Trophoblast cell (in vitro differentiated cells and primary cell): ENCODE measurements around the gene WNT4.
"Not testable (repeated sequence)": the region's sequence is repeated elsewhere in the genome, so short reads cannot be mapped to it uniquely, and the experiment has no call there.

ENCODE experiments used
- DNase-seq, 2 donors: peaks; one replicate each; pipeline ENCODE4 v3.0.0-alpha.2; 2016
- H2AFZ ChIP-seq: 2 replicates; pipeline ENCODE4 v1.6.1; 2013; ENCODE audit warnings: low read length, moderate library complexity, mild to moderate bottlenecking; ENCODE audit not compliant: insufficient read depth, poor library complexity
- H2AK5ac ChIP-seq: 2 replicates; pipeline ENCODE4 v1.6.1; 2013; ENCODE audit warnings: mild to moderate bottlenecking, low read length
- H2BK120ac ChIP-seq: 2 replicates; pipeline ENCODE4 v1.6.1; 2013; ENCODE audit warnings: low read length, mild to moderate bottlenecking, moderate library complexity; ENCODE audit not compliant: insufficient read depth, poor library complexity
- H2BK12ac ChIP-seq: 2 replicates; pipeline ENCODE4 v1.6.1; 2013; ENCODE audit warnings: mild to moderate bottlenecking, low read length, moderate library complexity
- H2BK5ac ChIP-seq: 2 replicates; pipeline ENCODE4 v1.6.1; 2013; ENCODE audit warnings: low read length, low read depth, moderate library complexity, mild to moderate bottlenecking; ENCODE audit not compliant: poor library complexity
- H3K14ac ChIP-seq: 2 replicates; pipeline ENCODE4 v1.6.1; 2013; ENCODE audit warnings: mild to moderate bottlenecking, low read length
- H3K18ac ChIP-seq: 2 replicates; pipeline ENCODE4 v1.6.1; 2013; ENCODE audit warnings: mild to moderate bottlenecking, low read length
- H3K23ac ChIP-seq: 2 replicates; pipeline ENCODE4 v1.6.1; 2013; ENCODE audit warnings: low read length
- H3K27ac ChIP-seq: 2 replicates; pipeline ENCODE4 v1.5.1; 2013; ENCODE audit warnings: low read depth, mild to moderate bottlenecking, inconsistent platforms, low read length, moderate library complexity
- H3K27me3 ChIP-seq: 2 replicates; pipeline ENCODE4 v1.6.1; 2013; ENCODE audit warnings: inconsistent platforms, mild to moderate bottlenecking, low read length, moderate library complexity; ENCODE audit not compliant: insufficient read depth
- H3K36me3 ChIP-seq, 2 experiments: 1 replicate in 1 of 2; 2 replicates in 1 of 2; pipeline ENCODE4 v1.6.1; 2013; ENCODE audit warnings: low read length in 2 of 2, mild to moderate bottlenecking in 2 of 2, moderate library complexity in 1 of 2; ENCODE audit not compliant: insufficient read depth in 2 of 2, control insufficient read depth in 1 of 2
- H3K4ac ChIP-seq: 2 replicates; pipeline ENCODE4 v1.6.1; 2013; ENCODE audit warnings: low read depth, mild to moderate bottlenecking, low read length, moderate library complexity
- H3K4me1 ChIP-seq, 2 experiments: 1 replicate in 1 of 2; 2 replicates in 1 of 2; pipeline ENCODE4 v1.6.1; 2013; ENCODE audit warnings: low read length in 2 of 2, mild to moderate bottlenecking in 2 of 2, moderate library complexity in 1 of 2; ENCODE audit not compliant: insufficient read depth in 2 of 2, control insufficient read depth in 1 of 2
- H3K4me2 ChIP-seq: 2 replicates; pipeline ENCODE4 v1.6.1; 2013; ENCODE audit warnings: inconsistent platforms, mild to moderate bottlenecking, low read length, moderate library complexity
- H3K4me3 ChIP-seq: 2 replicates; pipeline ENCODE4 v1.5.1; 2013; ENCODE audit warnings: mild to moderate bottlenecking, low read depth, low read length, inconsistent platforms
- H3K79me1 ChIP-seq: one replicate; pipeline ENCODE4 v1.6.1; 2013; ENCODE audit warnings: low read length
- H3K79me2 ChIP-seq: 2 replicates; pipeline ENCODE4 v1.6.1; 2013; ENCODE audit warnings: low read length, mild to moderate bottlenecking; ENCODE audit not compliant: control insufficient read depth, insufficient read depth, poor library complexity
- H3K9ac ChIP-seq: 2 replicates; pipeline ENCODE4 v1.6.1; 2013; ENCODE audit warnings: mild to moderate bottlenecking, low read length
- H3K9me3 ChIP-seq: 2 replicates; pipeline ENCODE4 v1.6.1; 2013; ENCODE audit warnings: low read depth, mild to moderate bottlenecking, control low read depth, inconsistent platforms, low read length; ENCODE audit not compliant: insufficient read depth
- H4K12ac ChIP-seq: 2 replicates; pipeline ENCODE4 v1.6.1; 2013; ENCODE audit warnings: low read depth, mild to moderate bottlenecking, low read length, moderate library complexity
- H4K8ac ChIP-seq: 2 replicates; pipeline ENCODE4 v1.6.1; 2013; ENCODE audit warnings: low read depth, mild to moderate bottlenecking, low read length, moderate library complexity
- H4K91ac ChIP-seq: one replicate; pipeline ENCODE4 v1.6.1; 2013; ENCODE audit warnings: low read depth, mild to moderate bottlenecking, low read length, moderate library complexity
- WGBS: extraction: QIAGEN DNeasy Blood & Tissue Kit; methylation state at CpG from one replicate; pipeline ENCODE4 v1.1.7; 2013; ENCODE audit warnings: missing lambda C conversion rate; ENCODE audit not compliant: insufficient read length, insufficient coverage; ENCODE audit errors: extremely low coverage; 5-methylcytosine and 5-hydroxymethylcytosine counted together

Gene WNT4

GRCh38 chr1:22093513-22093912 lies 49.4 kb downstream of the WNT4 start:
- Histone ChIP-seq H2AK5ac (no peak overlapping the region), H2BK5ac (no peak overlapping the region), H4K8ac (no peak overlapping the region), H3K27ac (no peak overlapping the region), H3K36me3 (peaks cover 13 to 25% of the 10 kb centered on the region in 2 experiments), H3K4ac (no peak overlapping the region), H3K18ac (no peak overlapping the region), H3K4me2 (no peak overlapping the region), H3K9ac (no peak overlapping the region), H3K14ac (no peak overlapping the region), H3K4me3 (no peak overlapping the region), H3K23ac (no peak overlapping the region), H4K91ac (no peak overlapping the region), H2AFZ (no peak overlapping the region), H2BK12ac (no peak overlapping the region), H3K79me1 (no peaks in the 10 kb centered on the region), H3K9me3 (no peaks in the 10 kb centered on the region), H2BK120ac (no peak overlapping the region), H4K12ac (no peak overlapping the region), H3K27me3 (no peaks in the 10 kb centered on the region), H3K79me2 (no peaks in the 10 kb centered on the region), H3K4me1 (no peaks in the 10 kb centered on the region)
- no CpG with 5 or more reads among the region's 1 CpG for WGBS
- no peak for DNase-seq

GRCh38 chr1:22092026-22092768 lies 50.7 kb downstream of the WNT4 start:
- not testable (repeated sequence) for H3K9me3 ChIP-seq, H2BK12ac ChIP-seq, H3K27ac ChIP-seq, H2AFZ ChIP-seq, H3K23ac ChIP-seq, H3K27me3 ChIP-seq, H2BK120ac ChIP-seq, DNase-seq, H2AK5ac ChIP-seq, H3K18ac ChIP-seq, H3K14ac ChIP-seq, H3K4me2 ChIP-seq, H4K12ac ChIP-seq, H3K9ac ChIP-seq, H3K4me1 ChIP-seq, H3K4me3 ChIP-seq, H4K8ac ChIP-seq, H2BK5ac ChIP-seq, H3K4ac ChIP-seq, H3K79me2 ChIP-seq, H4K91ac ChIP-seq, H3K79me1 ChIP-seq
- no CpG with 5 or more reads among the region's 3 CpGs for WGBS
- peaks cover 11 to 21% of the 10 kb centered on the region in 2 experiments for H3K36me3 ChIP-seq

GRCh38 chr1:22090867-22091266 lies 52.0 kb downstream of the WNT4 start:
- no peak overlapping the region for H3K14ac ChIP-seq

GRCh38 chr1:22089787-22090186 lies 53.1 kb downstream of the WNT4 start:
- no CpG with 5 or more reads among the region's 6 CpGs for WGBS
- H3K18ac ChIP-seq: no peak overlapping the region
- H3K9me3 ChIP-seq: no peaks in the 10 kb centered on the region
- no peaks in the 10 kb centered on the region for H3K4me1 ChIP-seq
- no peak overlapping the region for H3K4me2 ChIP-seq
- no peak overlapping the region for H3K23ac ChIP-seq
- H3K4ac ChIP-seq: peak overlapping the region; percentile 4
- no peak overlapping the region for H2AFZ ChIP-seq
- H4K12ac ChIP-seq: no peak overlapping the region
- no peak overlapping the region for H2BK12ac ChIP-seq
- H3K4me3 ChIP-seq: no peak overlapping the region
- no peak overlapping the region for H2AK5ac ChIP-seq
- H3K27ac ChIP-seq: no peak overlapping the region
- peaks cover 2% of the 10 kb centered on the region for H3K79me2 ChIP-seq
- DNase-seq: no peak
- H3K36me3 ChIP-seq: peaks cover 1 to 17% of the 10 kb centered on the region in 2 experiments
- no peak overlapping the region for H4K8ac ChIP-seq
- H3K79me1 ChIP-seq: no peaks in the 10 kb centered on the region
- no peak overlapping the region for H2BK120ac ChIP-seq
- H3K9ac ChIP-seq: no peak overlapping the region
- H3K14ac ChIP-seq: no peak overlapping the region
- no peaks in the 10 kb centered on the region for H3K27me3 ChIP-seq
- no peak overlapping the region for H2BK5ac ChIP-seq
- H4K91ac ChIP-seq: no peak overlapping the region

More at GRCh38 chr1:22090867-22091266, 52.0 kb downstream of the WNT4 start:
- H2BK12ac ChIP-seq: no peak overlapping the region
- H4K91ac ChIP-seq: no peak overlapping the region
- H3K27ac ChIP-seq: no peak overlapping the region
- no peaks in the 10 kb centered on the region for H3K79me2 ChIP-seq
- H3K23ac ChIP-seq: no peak overlapping the region
- H2BK5ac ChIP-seq: no peak overlapping the region
- no peak overlapping the region for H3K4me3 ChIP-seq
- DNase-seq: no peak
- no peak overlapping the region for H2BK120ac ChIP-seq
- H4K12ac ChIP-seq: no peak overlapping the region
- no peak overlapping the region for H3K9ac ChIP-seq
- H3K9me3 ChIP-seq: no peaks in the 10 kb centered on the region
- no peak overlapping the region for H3K18ac ChIP-seq
- H2AFZ ChIP-seq: no peak overlapping the region
- no peak overlapping the region for H3K4ac ChIP-seq
- H4K8ac ChIP-seq: no peak overlapping the region
- no CpG with 5 or more reads among the region's 3 CpGs for WGBS
- H2AK5ac ChIP-seq: no peak overlapping the region
- no peaks in the 10 kb centered on the region for H3K79me1 ChIP-seq
- no peaks in the 10 kb centered on the region for H3K4me1 ChIP-seq
- no peak overlapping the region for H3K4me2 ChIP-seq
- H3K36me3 ChIP-seq: peaks cover 3 to 16% of the 10 kb centered on the region in 2 experiments
- no peaks in the 10 kb centered on the region for H3K27me3 ChIP-seq
